Transverse colon (tissue), 4 donors: ENCODE data around the gene RPTOR. TPM values are rescaled to one million over a fixed set of nuclear protein-coding genes. Genes with fewer than 3 reads are reported as not detected.

Experiments
- DNase-seq: peaks from one replicate; pipeline ENCODE4 v3.0.0-alpha.2; 2019
- H3K27ac ChIP-seq, 4 donors: fragments of 200-600 bp; sonication (generic); 2 replicates each; pipeline ENCODE4 v1.5.1; 2016 to 2018; ENCODE audit warnings: inconsistent platforms in 4 of 4
- H3K27me3 ChIP-seq: fragments of 200-600 bp; sonication (generic); 2 replicates; pipeline ENCODE4 v1.5.1; 2017; ENCODE audit warnings: inconsistent platforms
- H3K36me3 ChIP-seq, 4 donors: fragments of 200-600 bp; sonication (generic); 2 replicates each; pipeline ENCODE4 v1.5.1; 2017 to 2019; ENCODE audit warnings: inconsistent platforms in 4 of 4
- H3K4me1 ChIP-seq, 4 donors: fragments of 200-600 bp; sonication (generic); 2 replicates each; pipeline ENCODE4 v1.5.1; 2017 to 2020; ENCODE audit warnings: inconsistent platforms in 4 of 4
- H3K4me3 ChIP-seq, 4 donors: fragments of 200-600 bp; sonication (generic); 1 replicate in 1 of 4; 2 replicates in 3 of 4; pipeline versions ENCODE4 v1.5.1 to v1.6.1; 2017 to 2019; ENCODE audit warnings: inconsistent platforms in 4 of 4
- H3K9me3 ChIP-seq, 2 donors: fragments of 200-600 bp; sonication (generic); 2 replicates each; pipeline ENCODE4 v1.5.1; 2017 to 2019; ENCODE audit warnings: inconsistent platforms in 2 of 2
- EP300 ChIP-seq: sonication (generic); formaldehyde crosslinking; IDR thresholded peaks from one replicate; pipeline ENCODE4 v1.6.1; 2017; ENCODE audit warnings: antibody characterized with exemption, low read depth
- POLR2A ChIP-seq: fragments of 450-650 bp; IDR thresholded peaks from one replicate; pipeline ENCODE4 v1.6.1; 2016; ENCODE audit warnings: antibody characterized with exemption, mild to moderate bottlenecking, moderate library complexity
- POLR2AphosphoS5 ChIP-seq, 3 donors: sonication (generic); formaldehyde crosslinking; IDR thresholded peaks; one replicate each; pipeline ENCODE4 v1.6.1; 2016; ENCODE audit warnings: antibody characterized with exemption in 3 of 3
- WGBS, 2 donors: methylation state at CpG; one replicate each; pipeline ENCODE4 v1.1.5; 2018; ENCODE audit warnings: low coverage in 1 of 2; 5-methylcytosine and 5-hydroxymethylcytosine counted together
- in situ Hi-C, 4 donors: fragments of 200-750 bp; cut with MboI; loops; one replicate each; pipeline versions ENCODE4 v1.15.0 to v1.15.1; 2017; ENCODE audit warnings: low sequenced_read_pairs in 3 of 4, low pct_ligation_motif_present in 1 of 4, low pct_unique_long_range_greater_than_20kb in 1 of 4
- intact Hi-C: fragments of 100-400 bp; cut with DNase I; formaldehyde crosslinking; loops from one replicate; pipeline ENCODE4 v1.15.1; 2023; ENCODE audit warnings: low total_unique reads
- total RNA-seq, 4 donors: library from RNA; depleted of rRNA; stranded (reverse); fragments of >200 nt; gene quantifications; one replicate each; pipeline ENCODE4 v1.1.0, GENCODE V29; 2016
- TF ChIP-seq, protein P1 (sequence below), 5 experiments: fragments of 200-600 bp in 3 of 5; fragments of 450-650 bp in 2 of 5; sonication (generic) in 3 of 5; IDR thresholded peaks; 1 replicate in 2 of 5; 2 replicates in 3 of 5; pipeline ENCODE4 v1.5.1; 2016 to 2017; ENCODE audit warnings: antibody characterized with exemption in 5 of 5, inconsistent platforms in 3 of 5, mild to moderate bottlenecking in 2 of 5, moderate library complexity in 1 of 5

Gene RPTOR
- total RNA-seq, 4 donors from 2014 or later = 28.9 to 79.3 (median 48.0) TPM

DNA sequence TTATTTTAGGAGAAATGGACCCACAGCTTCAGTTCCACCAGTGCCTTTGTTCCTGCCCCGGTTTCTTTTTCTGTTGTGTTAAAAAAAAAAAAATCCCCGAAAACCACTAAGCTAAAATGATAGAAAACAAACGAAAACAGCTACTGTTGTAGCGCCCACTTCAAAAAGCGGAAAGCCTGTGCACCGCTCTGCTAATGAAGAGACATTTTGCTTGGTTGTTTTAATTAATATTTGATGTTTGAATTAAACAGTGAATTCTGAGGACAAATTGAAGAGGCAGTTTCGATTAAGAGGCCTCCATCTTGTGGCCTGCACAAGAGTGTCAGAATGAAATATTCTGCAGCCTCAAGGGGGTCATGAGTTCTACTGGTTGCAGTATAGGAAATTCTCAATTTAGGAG, 186.7 kb downstream of the RPTOR start:
- no peak for DNase-seq
- Histone ChIP-seq H3K9me3 (no peaks in the 10 kb centered on the region), H3K4me3 (no peak overlapping the region), H3K27ac (no peak overlapping the region), H3K27me3 (no peaks in the 10 kb centered on the region), H3K4me1 (no peaks in the 10 kb centered on the region), H3K36me3 (no peaks in the 10 kb centered on the region)
- intact Hi-C loops (no loop called here), in situ Hi-C loops (no loop called here)
- WGBS, 2 donors = 73 to 92% methylated on average over 7 of the region's 7 CpGs
- TF ChIP-seq POLR2A = no peak
- TF ChIP-seq, protein P1, sequence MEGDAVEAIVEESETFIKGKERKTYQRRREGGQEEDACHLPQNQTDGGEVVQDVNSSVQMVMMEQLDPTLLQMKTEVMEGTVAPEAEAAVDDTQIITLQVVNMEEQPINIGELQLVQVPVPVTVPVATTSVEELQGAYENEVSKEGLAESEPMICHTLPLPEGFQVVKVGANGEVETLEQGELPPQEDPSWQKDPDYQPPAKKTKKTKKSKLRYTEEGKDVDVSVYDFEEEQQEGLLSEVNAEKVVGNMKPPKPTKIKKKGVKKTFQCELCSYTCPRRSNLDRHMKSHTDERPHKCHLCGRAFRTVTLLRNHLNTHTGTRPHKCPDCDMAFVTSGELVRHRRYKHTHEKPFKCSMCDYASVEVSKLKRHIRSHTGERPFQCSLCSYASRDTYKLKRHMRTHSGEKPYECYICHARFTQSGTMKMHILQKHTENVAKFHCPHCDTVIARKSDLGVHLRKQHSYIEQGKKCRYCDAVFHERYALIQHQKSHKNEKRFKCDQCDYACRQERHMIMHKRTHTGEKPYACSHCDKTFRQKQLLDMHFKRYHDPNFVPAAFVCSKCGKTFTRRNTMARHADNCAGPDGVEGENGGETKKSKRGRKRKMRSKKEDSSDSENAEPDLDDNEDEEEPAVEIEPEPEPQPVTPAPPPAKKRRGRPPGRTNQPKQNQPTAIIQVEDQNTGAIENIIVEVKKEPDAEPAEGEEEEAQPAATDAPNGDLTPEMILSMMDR (IDR thresholded peaks at IDR 0.05) = no peak
- TF ChIP-seq EP300 = no peak
- TF ChIP-seq POLR2AphosphoS5 (IDR thresholded peaks at IDR 0.05) = no peak

DNA sequence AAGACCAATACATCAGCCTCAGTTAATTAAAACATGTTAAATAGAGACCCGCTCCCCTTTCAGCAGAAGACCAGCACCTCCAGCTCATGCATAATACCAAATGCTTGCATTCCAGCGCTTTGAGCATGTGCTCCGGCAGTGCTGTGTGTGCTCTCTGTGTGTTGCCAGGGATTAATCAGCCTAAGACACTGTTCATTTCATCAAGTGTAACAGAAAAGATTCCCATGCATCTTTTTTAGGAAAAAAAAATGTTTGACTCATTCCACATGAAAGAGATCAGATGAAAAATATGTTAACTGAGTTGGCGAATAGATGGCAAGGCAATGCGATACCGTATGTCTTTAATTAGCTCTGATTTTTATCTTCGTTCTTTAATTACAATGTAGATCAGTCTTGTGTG, 187.6 kb downstream of the RPTOR start:
- TF ChIP-seq, protein P1 (IDR thresholded peaks at IDR 0.05) = no peak
- no peak for TF ChIP-seq POLR2AphosphoS5 (IDR thresholded peaks at IDR 0.05)
- TF ChIP-seq POLR2A = no peak
- TF ChIP-seq EP300 = no peak
- Histone ChIP-seq H3K9me3 (no peaks in the 10 kb centered on the region), H3K36me3 (no peaks in the 10 kb centered on the region), H3K27ac (no peak overlapping the region), H3K4me1 (no peaks in the 10 kb centered on the region), H3K27me3 (no peaks in the 10 kb centered on the region), H3K4me3 (no peak overlapping the region)
- in situ Hi-C loops (no loop called here), intact Hi-C loops (no loop called here)
- no peak for DNase-seq
- WGBS, 2 donors = 88 to 98% methylated on average over 7 of the region's 7 CpGs

DNA sequence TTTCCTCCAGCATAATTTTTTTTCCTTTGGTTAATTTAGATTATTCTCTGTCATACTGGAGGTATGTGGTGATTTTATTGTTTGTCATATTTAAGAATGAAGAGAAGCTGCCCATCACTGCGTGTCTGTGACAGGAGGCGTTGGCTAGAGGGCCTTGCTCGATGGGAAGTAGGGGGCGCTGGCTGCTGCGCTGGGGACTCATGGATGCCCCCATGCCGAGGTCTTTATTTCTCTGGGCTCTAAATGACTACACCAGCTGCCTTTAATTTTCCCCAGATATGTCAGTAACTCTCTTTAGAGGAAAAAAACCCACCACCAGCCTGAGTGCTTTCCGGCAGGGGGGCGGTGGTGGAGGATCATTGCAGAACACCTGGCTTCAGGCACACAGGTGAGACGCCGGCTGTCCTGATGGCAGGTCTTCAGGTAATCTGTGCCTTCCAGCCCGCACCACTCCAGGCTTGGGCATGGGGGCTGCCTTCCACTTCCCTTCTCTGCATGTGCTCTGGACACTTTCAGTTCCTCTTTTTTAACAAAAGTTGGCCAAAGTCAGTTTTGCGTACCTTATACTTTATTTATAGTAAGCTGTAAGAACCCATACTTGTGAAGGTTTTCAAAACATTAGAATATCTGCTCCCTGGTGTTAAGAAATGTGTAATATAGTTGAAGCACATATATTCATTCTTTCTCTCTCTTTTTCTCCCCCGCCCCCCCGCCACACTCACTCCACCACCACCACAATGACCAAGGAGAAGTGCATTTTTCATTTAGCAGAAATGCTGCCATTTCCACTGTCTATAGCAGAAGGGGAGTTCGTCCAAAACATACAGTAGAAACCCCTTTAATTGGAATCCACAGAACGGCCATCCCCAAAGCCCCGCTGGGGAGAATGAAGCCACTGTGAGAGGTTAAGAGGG, 192.7 kb downstream of the RPTOR start:
- H3K36me3 ChIP-seq = no peaks in the 10 kb centered on the region
- no peaks in the 10 kb centered on the region for H3K4me1 ChIP-seq
- H3K4me3 ChIP-seq = no peak overlapping the region
- no peaks in the 10 kb centered on the region for H3K27me3 ChIP-seq
- WGBS, 2 donors = 76 to 81% methylated on average over 9 to 17 of the region's 17 CpGs
- in situ Hi-C loops (no loop called here), intact Hi-C loops (no loop called here)
- peak overlapping the region; percentile 6 to 48 (median 40) for H3K27ac ChIP-seq
- H3K9me3 ChIP-seq = no peaks in the 10 kb centered on the region
- peak; percentile 48 for DNase-seq
- TF ChIP-seq EP300 = no peak
- TF ChIP-seq, protein P1 (IDR thresholded peaks at IDR 0.05) = no peak
- no peak for TF ChIP-seq POLR2A
- TF ChIP-seq POLR2AphosphoS5 (IDR thresholded peaks at IDR 0.05) = no peak

DNA sequence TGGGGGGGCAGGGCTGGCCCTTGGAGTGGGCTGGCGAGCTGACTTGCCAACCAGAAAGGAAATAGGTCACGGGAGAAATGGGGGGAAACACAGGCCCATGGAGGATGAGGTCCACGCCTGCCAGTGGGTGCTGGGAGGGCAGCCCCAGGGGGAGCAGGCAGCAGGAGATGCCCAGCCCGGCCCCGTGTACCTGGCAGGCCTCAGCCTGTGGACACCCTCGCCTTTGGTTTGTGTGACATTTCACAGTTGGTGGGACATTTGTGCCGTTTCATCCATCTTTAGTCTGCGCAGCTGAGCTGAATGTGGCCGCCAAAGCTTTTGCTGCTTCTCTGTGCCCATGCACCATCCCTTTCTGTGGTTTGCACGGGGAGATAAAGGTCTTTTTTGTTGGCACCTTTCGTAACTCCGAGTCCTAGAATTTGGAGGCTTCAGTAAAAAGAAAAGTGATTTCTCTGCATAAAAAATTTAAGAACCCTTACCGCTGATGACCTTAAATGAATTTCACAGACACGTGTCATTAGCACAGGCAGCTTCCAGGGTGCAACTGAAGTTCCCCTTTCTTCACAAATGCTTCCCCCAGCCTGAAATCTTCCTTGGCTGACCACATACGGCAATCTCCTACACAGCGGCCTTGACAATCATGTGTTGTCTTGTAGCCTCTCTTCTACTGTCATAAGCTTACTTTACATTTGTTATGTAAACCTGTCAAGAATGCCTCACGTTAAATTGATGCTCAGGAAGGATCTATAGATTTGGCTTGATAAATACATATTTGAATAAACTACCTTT, 193.6 kb downstream of the RPTOR start:
- no peak for DNase-seq
- H3K4me1 ChIP-seq = no peaks in the 10 kb centered on the region
- H3K9me3 ChIP-seq = no peaks in the 10 kb centered on the region
- no peaks in the 10 kb centered on the region for H3K27me3 ChIP-seq
- no peak overlapping the region for H3K4me3 ChIP-seq
- in situ Hi-C loops = no loop called here
- H3K27ac ChIP-seq = peak overlapping the region; percentile 6 to 48 (median 40)
- no peak for TF ChIP-seq EP300
- TF ChIP-seq POLR2AphosphoS5 (IDR thresholded peaks at IDR 0.05) = no peak
- intact Hi-C loops = no loop called here
- 83 to 85% methylated on average over 5 to 17 of the region's 17 CpGs for WGBS, 2 donors
- no peaks in the 10 kb centered on the region for H3K36me3 ChIP-seq
